GM12891 (cell line): ENCODE data around the gene C1QC.

Experiments
- DNase-seq: peaks from one replicate; pipeline ENCODE4 v3.0.0; 2011; ENCODE audit warnings: low spot score; ENCODE audit not compliant: insufficient read length
- FAIRE-seq: peaks from 2 replicates; lab custom pipeline; 2011; peaks lifted over from hg19 to GRCh38; lab: Jason Lieb, UNC
- PAX5 ChIP-seq: IDR thresholded peaks from 2 replicates; pipeline ENCODE4 v1.6.1; 2011; ENCODE audit warnings: low read length, moderate library complexity, mild to moderate bottlenecking; ENCODE audit not compliant: insufficient read depth, severe bottlenecking
- POLR2A ChIP-seq: IDR thresholded peaks from 2 replicates; pipeline ENCODE4 v1.6.1; 2011; ENCODE audit warnings: low read depth, low read length, control low read depth
- POLR2AphosphoS5 ChIP-seq: IDR thresholded peaks from 2 replicates; pipeline ENCODE4 v1.6.1; 2011; ENCODE audit warnings: low read depth, low read length, control low read depth
- POU2F2 ChIP-seq: IDR thresholded peaks from 2 replicates; pipeline ENCODE4 v1.6.1; 2011; ENCODE audit warnings: low read depth, mild to moderate bottlenecking, control low read depth, low read length, moderate library complexity
- SPI1 ChIP-seq: IDR thresholded peaks from 2 replicates; pipeline ENCODE4 v1.6.1; 2011; ENCODE audit warnings: low read depth, low read length, control low read depth
- TAF1 ChIP-seq: IDR thresholded peaks from 2 replicates; pipeline ENCODE4 v1.6.1; 2011; ENCODE audit warnings: low read depth, low read length, control low read depth

The C1QC gene

DNA sequence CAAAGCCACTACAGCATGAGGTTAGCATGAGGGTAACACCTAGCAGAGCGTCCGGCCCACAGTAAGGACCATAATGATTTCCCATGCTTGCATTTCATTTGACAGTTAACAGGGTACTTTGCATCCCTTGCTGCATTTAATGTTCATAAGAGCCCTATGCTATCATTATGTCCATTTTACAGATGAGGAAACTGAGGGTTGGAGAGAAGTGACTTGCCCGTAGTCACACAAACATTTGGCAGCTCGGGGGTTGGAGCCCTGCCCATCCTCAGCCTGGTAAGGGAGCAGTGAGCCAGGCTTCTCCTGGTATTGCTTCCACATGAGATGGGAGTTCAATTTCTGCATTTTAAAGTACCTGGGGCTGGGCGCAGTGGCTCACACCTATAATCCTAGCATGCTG lies 50.7 kb downstream of the C1QC start:
- FAIRE-seq = no peak
- no peak for DNase-seq
- TF ChIP-seq SPI1 = no peak
- TF ChIP-seq PAX5 = no peak
- TF ChIP-seq TAF1 = no peak
- TF ChIP-seq POLR2A = no peak
- TF ChIP-seq POLR2AphosphoS5 = no peak
- TF ChIP-seq POU2F2 = no peak

DNA sequence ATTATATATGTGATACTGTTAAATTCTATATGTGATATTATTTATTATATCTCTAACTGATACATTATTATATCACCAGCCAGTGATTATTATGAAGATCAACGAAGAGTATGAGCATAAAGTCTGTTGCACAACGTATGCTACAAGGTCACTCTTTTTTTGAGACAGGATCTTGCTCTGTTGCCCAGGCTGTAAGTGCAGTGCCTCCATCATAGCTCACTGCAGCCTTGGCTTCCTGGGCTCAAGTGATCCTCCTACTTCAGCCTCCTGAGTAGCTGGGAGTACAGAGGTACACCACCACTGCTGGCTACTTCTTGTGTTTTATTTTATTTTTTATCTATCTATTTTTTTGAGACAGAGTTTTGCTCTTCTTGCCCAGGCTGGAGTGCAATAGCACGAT lies 53.2 kb downstream of the C1QC start:
- no peak for DNase-seq
- TF ChIP-seq POLR2AphosphoS5 (no peak), SPI1 (no peak), POU2F2 (no peak)
- FAIRE-seq = no peak
